Ishikawa (cell line): ENCODE data around the gene ZCWPW2.

ENCODE experiments used
- CEBPB ChIP-seq: IDR thresholded peaks from 2 replicates; pipeline ENCODE4 v1.6.1; 2012
- CREB1 ChIP-seq: IDR thresholded peaks from 2 replicates; pipeline ENCODE4 v1.6.1; 2012; ENCODE audit warnings: low read depth
- EGR1 ChIP-seq: IDR thresholded peaks from 2 replicates; pipeline ENCODE4 v1.6.1; 2012
- EP300 ChIP-seq: IDR thresholded peaks from 2 replicates; pipeline ENCODE4 v1.6.1; 2012; ENCODE audit warnings: borderline replicate concordance
- FOXM1 ChIP-seq: IDR thresholded peaks from 2 replicates; pipeline ENCODE4 v1.6.1; 2012; ENCODE audit warnings: low read depth, borderline replicate concordance
- MAX ChIP-seq: IDR thresholded peaks from 2 replicates; pipeline ENCODE4 v1.6.1; 2012
- REST ChIP-seq: IDR thresholded peaks from 2 replicates; pipeline ENCODE4 v1.6.1; 2012; ENCODE audit warnings: low read depth, mild to moderate bottlenecking
- TAF1 ChIP-seq: IDR thresholded peaks from 2 replicates; pipeline ENCODE4 v1.6.1; 2012; ENCODE audit warnings: low read depth, mild to moderate bottlenecking
- YY1 ChIP-seq: IDR thresholded peaks from 2 replicates; pipeline ENCODE4 v1.6.1; 2012; ENCODE audit warnings: low read depth

- TF ChIP-seq YY1 (no peak), MAX (no peak), TAF1 (no peak), CEBPB (no peak), EGR1 (no peak), REST (no peak), FOXM1 (no peak), CREB1 (no peak), EP300 (no peak)
Observed at GRCh38 chr3:28334552-28334951, 14.0 kb upstream of the ZCWPW2 start.
